WTC11 (cell line): ENCODE measurements around the gene NFIA.

Source experiments
- TCF7 ChIP-seq: sonication (generic); formaldehyde crosslinking; IDR thresholded peaks from 2 replicates; pipeline ENCODE4 v1.8.0; 2022; ENCODE audit warnings: mild to moderate bottlenecking, low read depth, missing genetic modification reagents, moderate library complexity
- ZBTB21 ChIP-seq: sonication (generic); formaldehyde crosslinking; IDR thresholded peaks from 2 replicates; pipeline ENCODE4 v1.8.1; 2023; ENCODE audit warnings: mild to moderate bottlenecking, missing genetic modification reagents, borderline replicate concordance
- TF ChIP-seq, protein P1 (sequence below): sonication (generic); formaldehyde crosslinking; conservative IDR thresholded peaks from 2 replicates; pipeline ENCODE4 v1.8.1; 2022; ENCODE audit warnings: mild to moderate bottlenecking, missing genetic modification reagents
- TF ChIP-seq, protein P2 (sequence below): fragments of 200-600 bp; IDR thresholded peaks from 2 replicates; pipeline ENCODE4 v1.8.0; 2022; ENCODE audit warnings: antibody characterized with exemption

DNA sequence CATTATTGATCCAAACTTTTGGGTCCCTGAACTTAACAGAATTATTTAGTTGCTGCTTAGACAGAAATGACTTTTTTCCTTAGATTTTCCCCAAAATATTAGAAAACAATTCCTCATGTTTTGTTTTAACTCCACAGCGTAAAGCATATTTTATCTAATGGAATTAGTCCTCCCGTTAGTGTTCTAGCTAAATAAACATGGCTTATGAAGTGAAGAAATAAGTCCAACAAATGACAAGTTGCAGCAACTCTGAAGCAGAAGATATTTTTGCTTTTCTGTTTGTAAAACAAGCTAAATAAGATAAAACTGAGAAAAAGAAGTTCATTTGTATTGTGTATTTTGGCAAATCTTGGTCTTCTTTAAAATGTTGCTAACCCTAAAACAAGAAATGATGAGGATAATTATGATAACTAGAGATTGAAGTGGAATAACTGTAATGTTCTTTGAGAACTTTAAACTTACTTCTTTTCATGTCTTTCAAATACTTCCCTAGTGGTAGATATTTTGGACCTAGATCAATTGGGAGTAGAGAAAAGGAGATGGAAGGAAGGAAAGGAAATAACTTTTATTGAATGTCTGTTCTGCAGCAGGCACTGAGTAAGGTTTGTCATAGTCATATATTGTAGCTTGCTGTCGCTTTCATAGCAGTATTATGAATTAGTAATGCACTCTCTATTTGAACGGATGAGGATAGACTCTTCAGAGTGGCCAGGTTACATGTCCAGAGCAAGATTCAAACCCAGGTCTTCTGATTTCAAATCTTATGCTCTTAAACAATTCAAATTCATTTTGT, 12.5 kb downstream of the NFIA start:
- TF ChIP-seq ZBTB21 (no peak), TCF7 (CRISPR knock-in tag) (no peak)
- TF ChIP-seq, protein P1, sequence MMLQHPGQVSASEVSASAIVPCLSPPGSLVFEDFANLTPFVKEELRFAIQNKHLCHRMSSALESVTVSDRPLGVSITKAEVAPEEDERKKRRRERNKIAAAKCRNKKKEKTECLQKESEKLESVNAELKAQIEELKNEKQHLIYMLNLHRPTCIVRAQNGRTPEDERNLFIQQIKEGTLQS (CRISPR knock-in tag), result no peak
- TF ChIP-seq, protein P2, sequence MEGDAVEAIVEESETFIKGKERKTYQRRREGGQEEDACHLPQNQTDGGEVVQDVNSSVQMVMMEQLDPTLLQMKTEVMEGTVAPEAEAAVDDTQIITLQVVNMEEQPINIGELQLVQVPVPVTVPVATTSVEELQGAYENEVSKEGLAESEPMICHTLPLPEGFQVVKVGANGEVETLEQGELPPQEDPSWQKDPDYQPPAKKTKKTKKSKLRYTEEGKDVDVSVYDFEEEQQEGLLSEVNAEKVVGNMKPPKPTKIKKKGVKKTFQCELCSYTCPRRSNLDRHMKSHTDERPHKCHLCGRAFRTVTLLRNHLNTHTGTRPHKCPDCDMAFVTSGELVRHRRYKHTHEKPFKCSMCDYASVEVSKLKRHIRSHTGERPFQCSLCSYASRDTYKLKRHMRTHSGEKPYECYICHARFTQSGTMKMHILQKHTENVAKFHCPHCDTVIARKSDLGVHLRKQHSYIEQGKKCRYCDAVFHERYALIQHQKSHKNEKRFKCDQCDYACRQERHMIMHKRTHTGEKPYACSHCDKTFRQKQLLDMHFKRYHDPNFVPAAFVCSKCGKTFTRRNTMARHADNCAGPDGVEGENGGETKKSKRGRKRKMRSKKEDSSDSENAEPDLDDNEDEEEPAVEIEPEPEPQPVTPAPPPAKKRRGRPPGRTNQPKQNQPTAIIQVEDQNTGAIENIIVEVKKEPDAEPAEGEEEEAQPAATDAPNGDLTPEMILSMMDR, result no peak
